Measurements from ENCODE around the gene CTNNA1.
"Not testable (repeated sequence)": the region's sequence is repeated elsewhere in the genome, so short reads cannot be mapped to it uniquely, and the experiment has no call there.

CTNNA1 gene

GRCh38 chr5:138833080-138833479, 79.9 kb downstream of the CTNNA1 start:
- Mint-ChIP-seq H3K27me3 (peaks cover 9% of the 10 kb centered on the region), H3K36me3 (no peaks in the 10 kb centered on the region), H3K4me3 (no peak overlapping the region), H3K9me3 (ENCODE audit: low read depth) (no peaks in the 10 kb centered on the region), H3K27ac (no peak overlapping the region), H3K4me1 (ENCODE audit: low read depth) (no peaks in the 10 kb centered on the region)

GRCh38 chr5:138833726-138834480, 80.7 kb downstream of the CTNNA1 start:
- Mint-ChIP-seq H3K4me1 (ENCODE audit: low read depth) (no peaks in the 10 kb centered on the region), H3K4me3 (no peak overlapping the region), H3K9me3 (ENCODE audit: low read depth) (no peaks in the 10 kb centered on the region), H3K36me3 (no peaks in the 10 kb centered on the region), H3K27me3 (peaks cover 11% of the 10 kb centered on the region), H3K27ac (no peak overlapping the region)

GRCh38 chr5:138834853-138835252, 81.6 kb downstream of the CTNNA1 start:
- H3K27me3 Mint-ChIP-seq; H3K9me3 Mint-ChIP-seq (ENCODE audit: low read depth); H3K4me1 Mint-ChIP-seq (ENCODE audit: low read depth); H3K4me3 Mint-ChIP-seq; H3K36me3 Mint-ChIP-seq; H3K27ac Mint-ChIP-seq: not testable (repeated sequence)

- Mint-ChIP-seq H3K4me3 (no peak overlapping the region), H3K36me3 (no peaks in the 10 kb centered on the region), H3K27ac (no peak overlapping the region), H3K9me3 (ENCODE audit: low read depth) (no peaks in the 10 kb centered on the region), H3K4me1 (ENCODE audit: low read depth) (no peaks in the 10 kb centered on the region), H3K27me3 (peaks cover 7% of the 10 kb centered on the region)
These were observed 83.9 kb downstream of the CTNNA1 start for GRCh38 chr5:138837160-138837559.

- peaks cover 9% of the 10 kb centered on the region for H3K27me3 Mint-ChIP-seq
- no peaks in the 10 kb centered on the region for H3K9me3 Mint-ChIP-seq (ENCODE audit: low read depth)
- no peaks in the 10 kb centered on the region for H3K36me3 Mint-ChIP-seq
- H3K4me3 Mint-ChIP-seq, result no peak overlapping the region
- H3K4me1 Mint-ChIP-seq (ENCODE audit: low read depth), result no peaks in the 10 kb centered on the region
- no peak overlapping the region for H3K27ac Mint-ChIP-seq
These were observed 86.9 kb downstream of the CTNNA1 start for GRCh38 chr5:138840103-138840502.

GRCh38 chr5:138841531-138841930, 88.3 kb downstream of the CTNNA1 start:
- Mint-ChIP-seq H3K4me1 (ENCODE audit: low read depth) (no peaks in the 10 kb centered on the region), H3K27me3 (peaks cover 5% of the 10 kb centered on the region)

GRCh38 chr5:138843316-138844124, 90.3 kb downstream of the CTNNA1 start:
- no peaks in the 10 kb centered on the region for H3K9me3 Mint-ChIP-seq (ENCODE audit: low read depth)
- no peak overlapping the region for H3K27ac Mint-ChIP-seq
- no peak overlapping the region for H3K4me3 Mint-ChIP-seq
- peaks cover 2% of the 10 kb centered on the region for H3K27me3 Mint-ChIP-seq
- no peaks in the 10 kb centered on the region for H3K4me1 Mint-ChIP-seq (ENCODE audit: low read depth)
- no peaks in the 10 kb centered on the region for H3K36me3 Mint-ChIP-seq

More at GRCh38 chr5:138841531-138841930, 88.3 kb downstream of the CTNNA1 start:
- Mint-ChIP-seq H3K36me3 (no peaks in the 10 kb centered on the region), H3K27ac (no peak overlapping the region), H3K4me3 (no peak overlapping the region), H3K9me3 (ENCODE audit: low read depth) (no peaks in the 10 kb centered on the region)

- Mint-ChIP-seq H3K9me3 (ENCODE audit: low read depth) (no peaks in the 10 kb centered on the region), H3K4me1 (ENCODE audit: low read depth) (no peaks in the 10 kb centered on the region), H3K4me3 (no peak overlapping the region), H3K36me3 (no peaks in the 10 kb centered on the region), H3K27me3 (peaks cover 2% of the 10 kb centered on the region), H3K27ac (no peak overlapping the region)
These were observed 90.9 kb downstream of the CTNNA1 start for GRCh38 chr5:138844125-138844461.

- peaks cover 2% of the 10 kb centered on the region for H3K27me3 Mint-ChIP-seq
These were observed 91.7 kb downstream of the CTNNA1 start for GRCh38 chr5:138844812-138845513.

GRCh38 chr5:138849439-138849838, 96.2 kb downstream of the CTNNA1 start:
- Mint-ChIP-seq H3K9me3 (ENCODE audit: low read depth) (no peaks in the 10 kb centered on the region), H3K4me1 (ENCODE audit: low read depth) (peaks cover 6% of the 10 kb centered on the region), H3K27ac (no peak overlapping the region), H3K36me3 (no peaks in the 10 kb centered on the region), H3K27me3 (peaks cover 6% of the 10 kb centered on the region), H3K4me3 (no peak overlapping the region)

More at GRCh38 chr5:138844812-138845513, 91.7 kb downstream of the CTNNA1 start:
- no peaks in the 10 kb centered on the region for H3K9me3 Mint-ChIP-seq (ENCODE audit: low read depth)
- no peak overlapping the region for H3K4me3 Mint-ChIP-seq
- H3K36me3 Mint-ChIP-seq, result no peaks in the 10 kb centered on the region
- no peaks in the 10 kb centered on the region for H3K4me1 Mint-ChIP-seq (ENCODE audit: low read depth)
- H3K27ac Mint-ChIP-seq, result no peak overlapping the region

- Mint-ChIP-seq H3K36me3 (no peaks in the 10 kb centered on the region), H3K9me3 (ENCODE audit: low read depth) (no peaks in the 10 kb centered on the region), H3K4me3 (no peak overlapping the region), H3K27ac (no peak overlapping the region), H3K27me3 (peaks cover 8% of the 10 kb centered on the region), H3K4me1 (ENCODE audit: low read depth) (peaks cover 6% of the 10 kb centered on the region)
These were observed 96.7 kb downstream of the CTNNA1 start for GRCh38 chr5:138849882-138850281.

GRCh38 chr5:138850865-138851435, 97.7 kb downstream of the CTNNA1 start:
- Mint-ChIP-seq H3K4me3 (no peak overlapping the region), H3K4me1 (ENCODE audit: low read depth) (peaks cover 6% of the 10 kb centered on the region)

GRCh38 chr5:138853132-138853531, 99.9 kb downstream of the CTNNA1 start:
- Mint-ChIP-seq H3K36me3 (no peaks in the 10 kb centered on the region), H3K4me3 (no peak overlapping the region), H3K4me1 (ENCODE audit: low read depth) (peaks cover 6% of the 10 kb centered on the region), H3K9me3 (ENCODE audit: low read depth) (no peaks in the 10 kb centered on the region), H3K27me3 (peaks cover 8% of the 10 kb centered on the region), H3K27ac (no peak overlapping the region)

More at GRCh38 chr5:138850865-138851435, 97.7 kb downstream of the CTNNA1 start:
- Mint-ChIP-seq H3K36me3 (no peaks in the 10 kb centered on the region), H3K27me3 (peaks cover 8% of the 10 kb centered on the region), H3K9me3 (ENCODE audit: low read depth) (no peaks in the 10 kb centered on the region), H3K27ac (no peak overlapping the region)

GRCh38 chr5:138867011-138867410, 113.8 kb downstream of the CTNNA1 start:
- Mint-ChIP-seq H3K9me3 (ENCODE audit: low read depth) (peaks cover 6% of the 10 kb centered on the region), H3K27me3 (peaks cover 11% of the 10 kb centered on the region), H3K36me3 (peaks cover 5% of the 10 kb centered on the region), H3K4me1 (ENCODE audit: low read depth) (peaks cover 7% of the 10 kb centered on the region), H3K4me3 (no peak overlapping the region), H3K27ac (no peak overlapping the region)

- H3K9me3 Mint-ChIP-seq (ENCODE audit: low read depth), result no peaks in the 10 kb centered on the region
- H3K4me3 Mint-ChIP-seq, result no peak overlapping the region
- H3K27me3 Mint-ChIP-seq, result peaks cover 19% of the 10 kb centered on the region
- H3K4me1 Mint-ChIP-seq (ENCODE audit: low read depth), result peaks cover 10% of the 10 kb centered on the region
- H3K36me3 Mint-ChIP-seq, result peaks cover 2% of the 10 kb centered on the region
- H3K27ac Mint-ChIP-seq, result no peak overlapping the region
These were observed 115.8 kb downstream of the CTNNA1 start for GRCh38 chr5:138869038-138869437.
